Activated naive CD8-positive, alpha-beta T cell treated with anti-CD3 and anti-CD28 coated beads, Interleukin-2, amount 50 U/mL, for 16 hours (primary cell): Measurements from ENCODE around the gene KDM4C.
"Not testable (repeated sequence)": the region's sequence is repeated elsewhere in the genome, so short reads cannot be mapped to it uniquely, and the experiment has no call there.

Experiments
- DNase-seq: peaks from one replicate; pipeline ENCODE4 v3.0.0-alpha.2; 2020; ENCODE audit warnings: low read depth, low spot score

Gene KDM4C

DNA sequence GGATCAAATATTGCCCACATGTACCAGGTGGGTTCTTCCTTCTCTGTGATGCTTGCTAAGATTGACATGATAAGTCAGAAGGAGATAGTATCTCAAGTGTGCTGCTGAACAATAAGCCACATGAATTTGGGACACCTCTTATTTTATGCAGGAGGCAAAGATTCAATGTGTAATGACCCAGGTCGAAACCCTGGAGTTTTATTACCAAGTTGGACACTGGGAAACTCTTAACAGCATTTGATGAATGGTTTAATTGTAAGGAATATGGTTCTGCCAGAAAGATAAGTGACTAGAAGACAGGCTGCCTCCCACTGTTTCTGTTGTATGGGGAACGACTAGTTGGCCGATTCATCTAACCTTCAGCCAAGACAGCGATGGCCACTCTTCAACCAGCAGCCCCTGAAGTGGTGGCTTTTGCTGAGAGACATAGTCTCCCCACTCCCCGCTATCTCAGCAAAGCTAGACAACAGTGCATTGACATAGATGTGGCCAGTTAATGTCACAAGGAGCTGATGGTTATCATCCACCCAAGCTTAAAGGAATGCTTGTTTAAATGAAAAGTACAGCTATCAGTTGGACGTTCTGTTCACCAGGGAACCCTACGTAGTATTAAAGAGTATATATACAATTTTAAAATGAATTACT, 407.7 kb downstream of the KDM4C start:
- no peak for DNase-seq

DNA sequence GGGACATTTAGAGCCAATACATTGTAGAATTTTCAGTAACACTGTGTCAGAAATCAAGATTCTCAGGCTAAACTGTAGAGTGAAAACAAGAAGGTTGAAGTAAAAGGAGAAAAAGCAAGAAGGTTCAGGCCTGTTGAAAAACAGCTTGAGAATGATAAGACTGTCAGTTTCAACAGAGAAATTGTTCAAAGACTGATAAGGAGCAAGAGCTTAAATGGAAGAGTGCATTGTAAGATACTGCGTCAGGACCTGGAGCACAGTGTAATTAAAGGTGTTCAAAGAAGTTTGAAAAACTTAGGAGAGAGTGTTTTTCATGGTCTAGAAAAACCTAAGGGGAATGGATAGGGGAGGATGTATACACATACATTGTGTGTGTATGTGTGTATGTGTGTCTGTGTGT, 408.3 kb downstream of the KDM4C start:
- no peak for DNase-seq

DNA sequence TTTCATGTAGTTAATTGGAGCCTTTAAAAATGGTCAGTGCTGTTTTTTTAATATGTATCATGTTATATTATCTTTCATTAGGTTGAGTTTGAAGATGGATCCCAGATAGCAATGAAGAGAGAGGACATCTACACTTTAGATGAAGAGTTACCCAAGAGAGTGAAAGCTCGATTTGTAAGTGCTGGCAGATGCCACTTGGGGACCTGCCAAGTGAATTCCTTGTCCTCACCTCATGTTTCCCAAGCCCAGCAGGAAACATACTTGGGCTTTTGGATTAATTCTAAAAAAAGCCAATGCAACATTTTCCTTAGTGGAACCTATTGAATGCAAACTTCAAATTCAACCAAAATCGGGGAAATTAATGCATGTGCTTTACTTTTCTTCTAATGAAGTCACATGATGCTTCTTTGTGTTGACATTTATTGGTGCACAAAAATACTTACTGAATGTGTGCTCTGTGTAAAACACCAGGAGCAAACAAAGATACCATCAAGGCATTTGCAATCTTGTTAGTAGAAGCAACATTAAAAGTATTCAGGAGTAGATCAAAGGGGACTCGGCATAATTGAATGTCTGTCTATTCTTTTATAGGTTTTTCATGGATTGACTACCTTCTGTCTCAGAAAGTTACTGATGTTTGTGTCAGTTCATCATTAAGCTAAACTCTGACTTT, 412.1 kb downstream of the KDM4C start:
- DNase-seq: no peak

DNA sequence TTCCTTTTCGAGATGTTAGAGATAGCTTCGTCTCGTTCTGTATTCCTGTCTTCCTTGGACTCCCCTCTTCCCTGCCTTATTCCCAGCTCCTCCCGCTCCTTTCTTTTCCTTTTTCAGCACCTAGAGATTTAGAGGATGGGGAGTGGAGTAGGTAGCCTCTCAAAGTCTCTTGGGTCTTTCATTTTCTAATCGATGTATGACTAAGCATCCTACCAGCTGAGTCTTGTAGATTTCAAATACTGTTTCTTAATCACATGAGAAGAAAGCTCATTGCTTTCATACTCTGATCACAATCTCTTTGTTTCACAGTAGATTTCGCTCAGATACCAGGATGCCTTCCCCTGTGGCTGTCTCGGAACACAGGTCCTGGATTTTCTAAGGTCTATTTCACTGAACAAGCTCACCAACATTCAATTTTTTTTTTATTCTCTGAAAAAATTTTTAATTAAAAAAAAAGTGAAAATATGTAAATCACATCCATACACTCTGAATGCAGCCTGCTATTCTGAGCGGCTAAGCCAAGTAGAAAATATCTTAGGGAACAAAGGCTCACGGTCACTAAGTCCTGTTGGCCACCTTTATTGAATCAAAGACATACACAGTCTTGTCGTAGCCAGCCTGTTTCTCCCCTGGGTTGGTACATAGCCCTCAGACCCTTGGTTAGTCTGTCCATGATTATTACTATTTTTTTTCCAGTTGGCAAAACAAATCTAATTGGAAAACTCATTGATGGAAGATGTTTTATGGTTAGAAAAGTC, 413.8 kb downstream of the KDM4C start:
- DNase-seq: no peak

DNA sequence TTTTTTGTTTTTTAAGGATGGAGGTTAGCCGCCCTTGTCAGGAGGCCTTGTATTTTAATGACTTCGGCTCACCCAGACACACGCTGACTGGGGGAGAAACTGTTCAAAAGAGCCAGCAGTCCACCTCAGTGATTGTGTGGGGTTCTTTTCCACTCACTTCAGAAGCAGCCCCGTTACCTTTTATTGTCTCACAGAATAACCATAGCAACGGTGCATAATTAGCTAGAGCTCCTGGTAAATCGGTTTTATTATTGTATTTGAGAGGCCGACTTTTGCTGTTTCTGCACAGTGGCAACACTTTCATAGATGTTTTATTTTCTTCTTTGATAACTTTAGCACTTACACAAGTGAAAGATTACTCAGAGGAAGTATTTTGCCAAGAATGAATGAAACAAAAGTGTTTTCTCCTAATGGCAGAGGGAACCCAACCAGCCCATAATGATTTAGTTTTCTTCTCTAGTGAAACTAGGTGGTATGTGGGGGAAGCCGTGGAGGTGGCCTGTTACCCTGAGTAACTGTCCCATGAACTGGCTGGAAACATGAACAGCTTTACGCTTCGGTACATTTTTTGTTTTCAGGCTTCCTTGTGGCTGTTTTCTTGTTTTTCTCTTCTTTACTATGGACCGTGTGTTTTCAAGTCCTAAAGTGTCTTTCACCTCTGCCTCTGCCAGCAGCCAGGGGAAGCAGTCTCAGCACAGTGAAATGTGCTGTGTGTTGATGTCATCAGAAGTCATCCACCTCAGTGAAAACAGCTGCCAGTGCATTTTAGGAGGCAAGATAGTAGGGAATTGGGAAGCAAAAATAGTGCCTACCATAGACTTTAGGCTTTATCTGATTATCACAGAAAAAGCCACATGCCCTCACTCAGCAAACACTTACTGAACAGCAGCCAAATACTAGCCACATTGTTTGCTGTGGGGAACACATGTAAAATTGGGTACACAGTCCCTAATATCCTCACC, 414.7 kb downstream of the KDM4C start:
- no peak for DNase-seq

DNA sequence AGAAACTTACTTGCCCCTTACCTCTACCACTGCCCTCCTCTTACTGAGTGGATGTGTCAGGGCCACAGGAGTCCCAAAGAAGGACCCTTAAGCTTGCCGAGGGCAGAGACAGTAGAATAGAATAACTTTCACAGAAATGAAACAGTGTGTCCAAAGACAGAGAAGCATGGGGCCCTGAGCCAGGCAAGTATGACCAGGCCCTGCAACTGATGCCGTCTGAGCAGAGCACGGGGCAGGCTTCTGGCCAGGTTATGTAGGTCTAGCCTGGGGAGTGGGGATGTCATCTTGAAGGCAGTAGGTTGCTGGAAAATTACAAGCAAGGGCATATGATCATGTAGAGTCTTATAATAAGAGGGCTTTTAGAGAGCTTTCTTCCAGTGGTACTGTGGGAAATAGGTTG, 415.4 kb downstream of the KDM4C start:
- DNase-seq: no peak

DNA sequence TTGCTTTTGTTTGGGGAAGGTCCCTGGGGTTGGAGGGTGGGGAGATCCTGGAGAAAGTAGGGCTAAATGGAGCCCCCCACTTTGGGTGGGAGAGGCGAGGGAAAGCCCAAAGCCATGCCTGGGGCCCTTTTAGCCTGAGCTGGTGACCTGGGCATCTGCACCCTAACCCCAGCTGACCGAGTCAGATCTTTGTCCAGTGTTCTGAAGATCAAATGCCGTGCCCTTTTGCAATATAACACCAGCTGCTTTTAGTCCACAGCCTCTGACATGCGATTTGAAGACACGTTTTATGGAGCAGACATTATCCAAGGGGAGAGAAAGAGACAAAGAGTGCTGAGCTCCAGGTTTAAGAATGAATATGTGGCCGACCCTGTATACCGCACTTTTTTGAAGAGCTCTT, 416.5 kb downstream of the KDM4C start:
- DNase-seq: no peak

DNA sequence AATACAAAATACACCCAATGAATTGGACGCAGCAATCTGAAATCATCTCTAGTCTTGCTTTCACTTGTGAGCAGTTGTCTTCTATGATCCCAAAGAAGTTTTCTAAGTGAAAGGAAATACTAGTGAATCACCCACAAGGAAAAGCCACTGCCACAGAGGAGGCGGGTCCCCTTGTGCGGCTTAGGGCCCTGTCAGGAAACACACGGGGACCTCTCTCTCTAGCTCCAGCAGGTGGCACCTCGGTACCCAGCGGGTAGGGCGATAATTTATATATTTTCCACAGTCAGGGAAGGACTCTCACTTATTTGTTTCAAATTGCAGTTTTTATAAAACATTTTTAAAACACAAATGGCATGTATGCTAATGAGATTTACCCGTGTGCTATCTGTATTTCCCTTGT, 417.1 kb downstream of the KDM4C start:
- no peak for DNase-seq

DNA sequence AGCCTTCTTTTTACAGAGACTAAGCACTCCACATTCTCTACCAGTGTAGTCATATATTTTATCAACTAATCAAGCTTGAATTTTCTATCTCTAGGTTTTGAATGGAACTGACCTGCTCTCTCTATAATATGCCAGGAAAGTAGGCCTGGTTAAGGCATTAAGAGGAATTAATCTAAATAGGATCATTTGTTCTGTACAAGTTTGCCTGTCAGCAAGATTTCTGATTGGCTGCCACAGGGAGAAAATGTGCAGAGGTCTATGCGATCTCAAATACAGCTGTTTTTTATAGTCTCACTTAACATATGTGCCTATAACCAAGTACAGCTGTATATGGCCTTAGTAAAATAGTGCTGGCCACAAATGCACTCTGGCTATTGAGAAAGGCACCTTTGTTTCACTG, 418.8 kb downstream of the KDM4C start:
- DNase-seq: no peak

DNA sequence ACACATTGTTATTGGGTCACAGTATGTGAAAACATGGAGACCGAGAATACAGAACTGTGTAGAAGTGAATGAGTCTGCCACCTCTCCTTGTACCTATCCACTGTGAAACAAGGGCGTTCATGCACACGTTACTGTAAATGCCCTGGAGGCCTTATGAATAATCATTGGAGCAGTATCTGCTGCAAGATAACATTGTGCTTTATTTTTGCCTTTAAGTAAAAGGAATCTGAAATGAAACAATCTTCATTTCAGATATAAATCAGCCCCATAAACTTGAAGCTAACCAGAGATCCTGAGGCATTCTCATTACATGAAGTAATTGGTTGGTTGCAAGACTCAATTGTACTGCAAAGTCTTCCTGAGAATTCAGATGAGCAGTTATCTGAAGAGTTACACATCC, 419.6 kb downstream of the KDM4C start:
- no peak for DNase-seq

DNA sequence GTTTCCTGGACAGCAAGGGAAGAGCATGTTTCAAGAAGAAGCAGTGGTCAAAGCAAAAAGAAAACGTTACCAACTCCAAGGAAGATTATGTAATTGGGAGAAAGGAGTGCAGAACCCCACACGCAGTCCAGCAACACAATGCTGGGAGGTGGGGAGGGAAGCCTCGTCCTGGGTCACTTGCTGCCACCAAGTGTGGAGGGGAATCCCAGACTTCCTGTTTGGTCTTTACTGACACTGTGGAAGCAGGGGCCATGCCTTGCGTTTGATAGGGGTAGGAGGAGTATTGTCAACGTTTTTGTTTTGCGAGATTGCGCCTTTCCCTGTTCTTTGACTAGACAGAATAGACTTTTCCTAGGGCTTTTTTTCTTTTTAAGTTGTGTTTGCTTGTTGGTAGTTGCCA, 421.0 kb downstream of the KDM4C start:
- DNase-seq: no peak

DNA sequence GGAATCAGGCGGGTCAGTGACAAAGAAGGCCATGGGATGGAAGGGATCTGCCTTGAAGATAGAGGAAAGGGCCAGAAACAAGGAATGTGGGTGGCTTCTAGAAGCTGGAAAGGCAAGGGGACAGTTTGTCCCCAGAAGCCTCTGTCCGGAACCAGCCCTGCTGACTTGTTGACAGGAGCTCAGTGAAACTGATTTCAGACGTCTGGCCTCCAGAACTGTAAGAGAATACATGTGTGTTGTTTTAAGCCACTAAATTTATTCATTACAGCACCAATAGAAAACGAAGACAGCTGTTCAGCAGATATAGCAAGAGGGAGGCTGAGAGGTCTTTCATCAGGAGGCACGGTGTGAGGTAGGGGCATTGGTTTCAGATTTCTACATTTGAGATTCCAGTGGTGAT, 422.5 kb downstream of the KDM4C start:
- DNase-seq: no peak

DNA sequence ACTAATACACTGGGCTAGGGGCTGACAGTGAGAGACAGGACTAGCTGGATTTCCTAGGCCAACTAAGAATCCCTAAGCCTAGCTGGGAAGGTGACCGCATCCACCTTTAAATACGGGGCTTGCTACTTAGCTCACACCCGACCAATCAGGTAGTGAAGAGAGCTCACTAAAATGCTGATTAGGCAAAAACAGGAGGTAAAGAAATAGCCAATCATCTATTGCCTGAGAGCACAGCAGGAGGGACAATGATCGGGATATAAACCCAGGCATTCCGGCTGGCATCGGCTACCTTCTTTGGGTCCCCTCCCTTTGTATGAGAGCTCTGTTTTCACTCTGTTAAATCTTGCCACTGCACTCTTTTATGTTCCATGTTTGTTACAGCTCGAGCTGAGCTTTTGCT, 425.4 kb downstream of the KDM4C start:
- not testable (repeated sequence) for DNase-seq

DNA sequence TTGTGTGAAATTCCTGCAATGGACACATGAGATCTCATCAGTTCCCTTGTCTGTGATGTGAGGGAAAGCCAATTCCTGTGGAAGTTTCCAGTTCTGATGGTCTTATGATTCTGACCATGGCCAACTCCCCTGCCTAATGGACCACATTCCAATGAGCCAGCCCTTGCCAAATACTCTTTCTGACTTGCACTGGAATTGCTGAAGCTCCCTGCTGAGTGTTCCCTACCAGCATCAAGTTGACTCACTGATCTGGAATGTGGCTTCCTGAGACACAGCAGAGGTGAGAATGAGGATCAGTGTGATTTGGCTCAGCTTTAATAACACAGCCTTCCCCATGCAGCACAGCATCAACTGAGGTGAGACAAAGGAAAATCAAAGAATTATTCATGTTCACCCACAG, 427.8 kb downstream of the KDM4C start:
- no peak for DNase-seq

DNA sequence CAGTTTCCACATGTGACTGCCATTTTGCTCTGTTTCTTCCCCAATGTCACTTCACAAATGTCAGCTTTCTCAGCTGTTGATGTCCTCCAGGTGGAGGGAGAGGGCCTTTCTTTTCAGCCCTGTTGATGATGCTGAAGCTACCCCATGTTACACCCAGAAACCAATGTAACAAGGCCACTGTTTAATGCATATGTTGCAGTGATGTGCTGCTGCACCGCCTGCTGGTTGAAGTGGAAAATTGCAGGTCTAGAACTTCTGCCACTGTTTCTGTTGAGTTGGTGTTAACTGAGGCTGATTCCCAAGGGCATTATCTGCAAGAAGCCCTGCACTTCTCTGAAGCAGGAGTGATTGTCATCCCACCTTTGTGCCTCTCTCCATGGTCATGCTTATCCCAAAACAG, 428.4 kb downstream of the KDM4C start:
- no peak for DNase-seq

DNA sequence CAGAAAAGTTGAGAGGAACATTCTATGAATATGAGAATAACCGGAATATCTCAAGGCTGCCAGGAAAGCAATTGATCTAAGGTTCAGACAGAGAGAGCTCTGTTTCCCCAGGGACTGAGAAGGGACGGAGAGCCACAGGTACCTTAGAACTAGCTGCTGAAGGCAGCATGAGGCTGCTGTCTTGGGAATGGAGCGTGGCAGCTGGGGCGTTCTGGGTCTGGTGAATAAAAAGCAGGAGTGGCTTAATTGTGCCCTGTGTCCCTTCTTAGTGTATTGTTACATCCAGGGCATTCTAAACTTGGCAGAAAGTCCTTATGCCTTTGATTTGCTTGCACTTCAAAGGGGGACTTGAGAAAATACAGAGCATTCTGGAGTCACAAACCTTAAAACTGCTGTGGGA, 434.5 kb downstream of the KDM4C start:
- DNase-seq: no peak

DNA sequence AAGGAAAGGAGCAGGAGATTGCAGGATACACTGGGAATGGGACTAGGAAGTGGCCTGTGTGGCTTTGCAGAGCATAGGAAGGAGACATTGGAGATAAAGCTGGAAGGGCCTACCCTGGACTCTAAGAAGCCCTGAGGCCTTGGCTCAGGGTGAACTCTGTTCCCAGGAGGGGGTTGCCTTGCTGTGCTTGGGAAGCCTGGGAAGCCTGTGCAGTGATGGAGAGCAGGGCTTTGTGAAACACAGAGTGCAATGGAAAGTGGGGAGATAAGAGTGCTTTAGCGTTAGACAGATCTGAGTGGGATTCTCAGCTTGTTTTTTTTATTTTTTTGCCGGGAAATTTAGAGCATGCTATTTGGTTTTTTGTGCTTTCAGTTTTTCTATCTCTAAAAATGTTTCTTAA, 437.8 kb downstream of the KDM4C start:
- DNase-seq: no peak

DNA sequence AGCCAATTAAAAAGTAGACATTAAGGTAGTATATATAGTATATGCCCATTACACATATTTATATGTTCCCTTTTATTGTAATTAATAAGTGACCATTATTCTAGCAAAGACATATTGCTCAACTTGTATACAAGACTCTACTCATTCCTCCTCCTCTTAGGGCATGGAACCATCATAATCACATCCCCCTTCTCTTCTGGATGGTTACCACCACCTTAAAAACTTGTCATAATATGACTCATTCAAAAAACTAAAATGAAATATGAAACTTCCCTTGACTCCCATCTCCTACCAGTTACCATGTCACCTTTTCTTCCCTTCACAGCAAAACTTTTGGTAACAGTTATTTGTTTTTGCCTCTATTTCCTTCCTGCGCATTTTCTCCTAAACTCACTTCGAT, 438.7 kb downstream of the KDM4C start:
- DNase-seq: no peak

DNA sequence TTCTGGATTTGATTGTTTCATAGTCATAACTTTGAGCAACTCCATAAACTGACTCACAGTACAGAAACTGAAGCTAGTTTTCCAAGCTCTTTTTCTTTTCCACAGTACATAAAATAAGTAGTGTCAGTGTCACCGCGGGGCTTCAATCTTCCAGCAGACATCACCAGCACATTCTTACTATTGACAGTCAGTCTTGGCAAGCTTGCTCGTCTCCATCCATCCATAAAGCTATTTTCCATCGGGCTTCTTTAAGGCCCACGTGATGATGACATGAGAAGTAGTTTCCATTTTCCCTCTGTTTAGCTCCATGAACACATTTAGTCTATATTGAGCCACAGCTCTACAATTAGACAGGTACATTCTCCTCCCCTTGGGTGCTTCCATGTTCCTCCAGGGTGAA, 443.4 kb downstream of the KDM4C start:
- no peak for DNase-seq

DNA sequence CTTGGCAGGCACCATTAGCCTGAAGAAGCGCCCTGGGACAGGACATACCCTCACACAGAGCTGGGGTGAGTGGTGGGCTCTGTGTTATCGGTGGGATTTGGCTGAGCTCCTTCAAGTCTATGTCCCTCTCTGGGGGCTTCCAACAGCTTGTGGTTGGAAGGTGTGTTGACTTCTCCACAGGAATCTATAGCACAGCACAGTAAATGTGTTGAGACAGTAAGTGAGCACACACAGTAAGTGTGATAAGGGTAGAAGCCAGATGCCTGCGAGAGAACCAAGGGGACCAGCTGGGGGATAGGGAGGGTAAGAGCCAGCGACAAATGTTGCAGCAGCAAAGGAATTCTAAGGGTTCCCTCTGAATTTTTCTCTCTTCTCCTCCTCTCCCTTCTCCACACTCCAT, 448.0 kb downstream of the KDM4C start:
- no peak for DNase-seq

DNA sequence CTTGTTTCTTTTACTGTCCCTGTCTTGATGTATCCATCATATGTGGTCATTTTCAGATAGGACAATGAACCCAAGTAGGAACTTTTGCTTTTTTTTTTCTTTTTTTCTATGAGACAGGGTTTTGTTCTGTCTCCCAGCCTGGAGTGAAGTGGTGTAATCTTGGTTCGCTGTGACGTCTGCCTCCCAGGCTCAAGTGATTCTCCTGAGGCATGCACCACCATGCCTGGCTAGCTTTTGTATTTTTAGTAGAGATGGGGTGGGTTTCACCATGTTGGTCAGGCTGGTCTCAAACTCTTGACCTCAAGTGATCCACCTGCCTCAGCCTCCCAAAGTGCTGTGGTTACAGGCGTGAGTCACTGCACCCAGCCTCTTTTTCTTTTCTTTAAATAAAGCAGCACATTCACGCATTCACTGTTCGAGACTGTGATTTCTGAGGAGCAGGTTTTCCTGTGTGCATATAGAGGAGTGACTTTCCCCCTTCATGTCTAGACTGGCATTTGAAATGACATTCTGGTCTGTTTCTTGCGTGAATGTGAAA, 448.5 kb downstream of the KDM4C start:
- no peak for DNase-seq
